A673 (cell line): ENCODE results near the gene NEAT1.

ENCODE experiments used
- EZH2 ChIP-seq: fragments of 200-600 bp; sonication (generic); IDR thresholded peaks from 2 replicates; pipeline ENCODE4 v1.6.1; 2017; ENCODE audit warnings: borderline replicate concordance, low read depth, mild to moderate bottlenecking, mixed read lengths, antibody characterized with exemption, low read length; ENCODE audit not compliant: poor library complexity, severe bottlenecking
- TF ChIP-seq, protein P1 (sequence below): fragments of 300-800, 200-600 bp; sonication (generic); conservative IDR thresholded peaks from 2 replicates; pipeline ENCODE4 v1.5.1; 2017; ENCODE audit warnings: low read depth, mild to moderate bottlenecking, antibody characterized with exemption, low read length, moderate library complexity, mixed read lengths

DNA sequence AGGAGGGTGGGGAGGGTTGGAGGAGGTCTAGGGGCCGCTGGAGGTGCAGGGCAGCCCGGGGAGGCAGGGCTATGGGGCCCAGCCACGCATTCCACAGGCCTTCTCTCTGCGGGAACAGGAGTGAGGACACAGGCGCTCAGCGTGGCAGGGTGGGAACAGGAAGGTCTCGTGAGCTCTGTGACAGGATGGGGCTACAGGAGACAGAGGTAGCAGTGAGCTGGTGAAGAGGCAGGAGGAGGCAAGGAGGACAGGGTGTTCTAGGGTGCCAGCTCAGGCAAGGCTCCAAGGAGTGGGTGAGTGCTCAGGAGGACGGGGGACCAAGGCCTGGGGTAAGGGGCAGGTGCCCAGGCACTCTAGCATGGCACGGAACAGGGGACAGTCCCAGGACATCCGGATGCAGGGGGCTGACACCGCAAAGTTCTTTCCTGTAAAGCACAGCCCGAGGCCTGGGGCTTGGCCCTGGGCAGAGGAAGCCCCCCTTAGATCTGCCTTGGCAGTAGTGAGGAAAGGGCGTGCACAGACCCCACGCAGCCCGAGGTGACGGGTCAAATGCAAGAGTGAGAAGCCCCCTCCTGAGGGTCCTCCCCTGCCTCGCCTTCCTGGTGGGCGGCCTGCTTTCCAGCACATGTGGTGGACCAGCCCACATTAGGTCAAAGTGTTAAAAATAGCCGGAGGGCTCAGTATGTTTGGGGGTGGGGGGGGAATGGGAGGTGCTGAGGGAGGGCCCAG lies 4.7 kb upstream of the NEAT1 start:
- TF ChIP-seq, protein P1, sequence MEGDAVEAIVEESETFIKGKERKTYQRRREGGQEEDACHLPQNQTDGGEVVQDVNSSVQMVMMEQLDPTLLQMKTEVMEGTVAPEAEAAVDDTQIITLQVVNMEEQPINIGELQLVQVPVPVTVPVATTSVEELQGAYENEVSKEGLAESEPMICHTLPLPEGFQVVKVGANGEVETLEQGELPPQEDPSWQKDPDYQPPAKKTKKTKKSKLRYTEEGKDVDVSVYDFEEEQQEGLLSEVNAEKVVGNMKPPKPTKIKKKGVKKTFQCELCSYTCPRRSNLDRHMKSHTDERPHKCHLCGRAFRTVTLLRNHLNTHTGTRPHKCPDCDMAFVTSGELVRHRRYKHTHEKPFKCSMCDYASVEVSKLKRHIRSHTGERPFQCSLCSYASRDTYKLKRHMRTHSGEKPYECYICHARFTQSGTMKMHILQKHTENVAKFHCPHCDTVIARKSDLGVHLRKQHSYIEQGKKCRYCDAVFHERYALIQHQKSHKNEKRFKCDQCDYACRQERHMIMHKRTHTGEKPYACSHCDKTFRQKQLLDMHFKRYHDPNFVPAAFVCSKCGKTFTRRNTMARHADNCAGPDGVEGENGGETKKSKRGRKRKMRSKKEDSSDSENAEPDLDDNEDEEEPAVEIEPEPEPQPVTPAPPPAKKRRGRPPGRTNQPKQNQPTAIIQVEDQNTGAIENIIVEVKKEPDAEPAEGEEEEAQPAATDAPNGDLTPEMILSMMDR = no peak
- no peak for TF ChIP-seq EZH2
